Right lobe of liver (tissue), 6 donors: Measurements from ENCODE around the gene MCTP1. TPM values are rescaled to one million over a fixed set of nuclear protein-coding genes. Genes with fewer than 3 reads are reported as not detected.
A peak's percentile ranks its signal among the peaks of the same experiment; 100 is the strongest.

Source experiments
- ATAC-seq, 4 donors: fragments of 200-7000 bp; cut with Tn5 transposase; one replicate each; pipeline ENCODE4 v1.9.1; 2020; ENCODE audit warnings: mild to moderate bottlenecking in 4 of 4, moderate library complexity in 4 of 4
- DNase-seq, 3 donors: peaks; one replicate each; pipeline ENCODE4 v3.0.0-alpha.2; 2020
- H3K27ac ChIP-seq, 3 donors: fragments of 200-600 bp; one replicate each; pipeline ENCODE4 v1.8.0; 2022
- H3K27me3 ChIP-seq, 2 donors: fragments of 200-600 bp; one replicate each; pipeline ENCODE4 v1.8.0; 2022
- H3K36me3 ChIP-seq, 4 donors: fragments of 200-600 bp; sonication (generic) in 1 of 4; one replicate each; pipeline versions ENCODE4 v1.5.1 to v1.8.0; 2017 to 2022; ENCODE audit warnings: control low read depth in 1 of 4
- H3K4me1 ChIP-seq, 4 donors: fragments of 200-600 bp; sonication (generic) in 1 of 4; one replicate each; pipeline versions ENCODE4 v1.5.1 to v1.8.0; 2017 to 2022; ENCODE audit warnings: control low read depth in 1 of 4
- H3K4me3 ChIP-seq, 3 donors: fragments of 200-600 bp; one replicate each; pipeline ENCODE4 v1.8.0; 2022
- H3K9me3 ChIP-seq, 4 donors: fragments of 200-600 bp; sonication (generic) in 1 of 4; one replicate each; pipeline versions ENCODE4 v1.5.1 to v1.8.0; 2017 to 2022; ENCODE audit warnings: control low read depth in 1 of 4
- CTCF ChIP-seq, 4 donors: fragments of 200-600 bp in 3 of 4; fragments of 450-650 bp in 1 of 4; IDR thresholded peaks; one replicate each; pipeline versions ENCODE4 v1.5.1 to v1.8.0; 2016 to 2022; ENCODE audit warnings: antibody characterized with exemption in 4 of 4, mild to moderate bottlenecking in 2 of 4
- POLR2A ChIP-seq: fragments of 450-650 bp; IDR thresholded peaks from one replicate; pipeline ENCODE4 v1.6.1; 2017; ENCODE audit warnings: antibody characterized with exemption, mild to moderate bottlenecking
- WGBS: methylation state at CpG from one replicate; pipeline ENCODE4 v1.1.6; 2018; ENCODE audit warnings: low coverage, low lambda C conversion rate; ENCODE audit not compliant: insufficient coverage; ENCODE audit errors: missing lambda C conversion rate; 5-methylcytosine and 5-hydroxymethylcytosine counted together
- intact Hi-C, 2 donors: fragments of 100-400 bp; cut with DNase I; formaldehyde crosslinking; loops; one replicate each; pipeline versions ENCODE4 v1.11.2 to v1.14.1; 2022
- total RNA-seq, 6 experiments: library from RNA; depleted of rRNA in 2 of 6; stranded (reverse); fragments of >200 nt in 2 of 6; fragmentation: NEBNext Ultra II Directional in 3 of 6; extraction: Animal tissue kit (Norgen Biotek cat#: 25700) in 3 of 6; gene quantifications; one replicate each; pipeline versions ENCODE4 v1.1.0 to v1.2.4, GENCODE V29; 2016 to 2023
- donor health status: DM: no; HTN: yes; CAD: no.
- donor health status: DM: no; HTN: no; CAD: no.
- donor health status: DM: no; HTN: no; CAD: no.
- donor health status: DM: no; HTN: yes; CAD: no.
- donor health status: DM: no; HTN: yes; CAD: no.

MCTP1 gene
- total RNA-seq, 6 experiments from 2014 or later = 1.2 to 5.9 (median 3.5) TPM

- DNase-seq (no peak), ATAC-seq (no peak)
- Histone ChIP-seq H3K4me3 (no peak overlapping the region), H3K27ac (no peak overlapping the region), H3K9me3 (no peaks in the 10 kb centered on the region), H3K27me3 (no peaks in the 10 kb centered on the region), H3K4me1 (no peaks in the 10 kb centered on the region), H3K36me3 (no peaks in the 10 kb centered on the region)
- TF ChIP-seq POLR2A = no peak
- no peak for TF ChIP-seq CTCF (IDR thresholded peaks at IDR 0.05)
- intact Hi-C loops = no loop called here
- WGBS = 68% methylated on average over 2 of the region's 2 CpGs
These were observed 368.3 kb downstream of the MCTP1 start for GRCh38 chr5:94916619-94917018.

- 64% methylated on average over 3 of the region's 3 CpGs for WGBS
- Histone ChIP-seq H3K4me3 (no peak overlapping the region), H3K27ac (no peak overlapping the region), H3K4me1 (no peaks in the 10 kb centered on the region), H3K36me3 (no peaks in the 10 kb centered on the region), H3K27me3 (no peaks in the 10 kb centered on the region), H3K9me3 (no peaks in the 10 kb centered on the region)
- intact Hi-C loops = no loop called here
- no peak for ATAC-seq
- DNase-seq = no peak
- TF ChIP-seq POLR2A = no peak
- no peak for TF ChIP-seq CTCF (IDR thresholded peaks at IDR 0.05)
These were observed 373.6 kb downstream of the MCTP1 start for GRCh38 chr5:94911276-94911675.

GRCh38 chr5:94910721-94911120 is 374.2 kb downstream of the MCTP1 start:
- H3K27ac ChIP-seq = no peak overlapping the region
- no peaks in the 10 kb centered on the region for H3K9me3 ChIP-seq
- no peaks in the 10 kb centered on the region for H3K36me3 ChIP-seq
- ATAC-seq = no peak
- no peak for TF ChIP-seq POLR2A
- TF ChIP-seq CTCF (IDR thresholded peaks at IDR 0.05) = no peak
- intact Hi-C loops = no loop called here
- no peaks in the 10 kb centered on the region for H3K4me1 ChIP-seq
- H3K27me3 ChIP-seq = no peaks in the 10 kb centered on the region
- no peak for DNase-seq
- no peak overlapping the region for H3K4me3 ChIP-seq

- H3K9me3 ChIP-seq = no peaks in the 10 kb centered on the region
- no peaks in the 10 kb centered on the region for H3K4me1 ChIP-seq
- intact Hi-C loops = no loop called here
- TF ChIP-seq CTCF (IDR thresholded peaks at IDR 0.05) = peak; percentile 31 to 64 (median 62)
- TF ChIP-seq POLR2A = no peak
- no peak overlapping the region for H3K4me3 ChIP-seq
- DNase-seq (no peak), ATAC-seq (peak; percentile 46 to 68 (median 61))
- H3K27ac ChIP-seq = no peak overlapping the region
- WGBS = 9% methylated on average over 2 of the region's 2 CpGs
- H3K36me3 ChIP-seq = no peaks in the 10 kb centered on the region
- no peaks in the 10 kb centered on the region for H3K27me3 ChIP-seq
These were observed 375.9 kb downstream of the MCTP1 start for GRCh38 chr5:94908889-94909480.

- Histone ChIP-seq H3K27me3 (no peaks in the 10 kb centered on the region), H3K4me3 (no peak overlapping the region), H3K4me1 (no peaks in the 10 kb centered on the region), H3K27ac (no peak overlapping the region), H3K36me3 (no peaks in the 10 kb centered on the region), H3K9me3 (no peaks in the 10 kb centered on the region)
- TF ChIP-seq CTCF (IDR thresholded peaks at IDR 0.05) (no peak), POLR2A (no peak)
- intact Hi-C loops = no loop called here
- ATAC-seq (no peak), DNase-seq (no peak)
These were observed 378.1 kb downstream of the MCTP1 start for GRCh38 chr5:94906750-94907149.
